ENCODE results near the gene DCTN3.
"Not testable (repeated sequence)": the region's sequence is repeated elsewhere in the genome, so short reads cannot be mapped to it uniquely, and the experiment has no call there.

Gene DCTN3

DNA sequence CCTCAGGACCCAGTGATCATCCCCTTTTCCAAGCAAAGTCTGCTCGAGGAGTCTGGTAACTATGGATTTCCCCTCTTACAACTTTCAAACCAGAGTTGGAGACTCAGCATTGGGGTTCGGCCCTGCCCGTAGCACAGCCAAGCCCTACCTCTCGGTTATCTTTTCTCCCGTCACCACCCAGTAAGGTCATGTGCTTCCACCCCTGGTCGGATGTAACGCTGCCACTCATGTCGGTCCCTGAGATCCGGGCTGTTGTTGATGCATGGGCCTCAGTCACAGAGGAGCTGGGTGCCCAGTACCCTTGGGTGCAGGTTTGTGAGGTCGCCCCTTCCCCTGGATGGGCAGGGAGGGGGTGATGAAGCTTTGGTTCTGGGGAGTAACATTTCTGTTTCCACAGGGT lies 27.4 kb upstream of the DCTN3 start:
- DNase-seq (ENCODE audit: low read depth in 1 of 2, low spot score in 1 of 2), result no peak

DNA sequence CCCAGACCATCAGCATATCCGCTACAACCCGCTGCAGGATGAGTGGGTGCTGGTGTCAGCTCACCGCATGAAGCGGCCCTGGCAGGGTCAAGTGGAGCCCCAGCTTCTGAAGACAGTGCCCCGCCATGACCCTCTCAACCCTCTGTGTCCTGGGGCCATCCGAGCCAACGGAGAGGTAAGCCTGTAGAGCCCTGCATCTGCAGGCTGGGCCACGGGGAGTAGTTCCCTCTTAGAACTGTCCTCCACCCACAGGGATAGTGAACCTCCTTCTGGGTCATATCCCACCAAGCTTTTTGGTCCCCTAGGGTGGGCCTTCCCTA lies 26.7 kb upstream of the DCTN3 start:
- DNase-seq (ENCODE audit: low read depth in 1 of 2, low spot score in 1 of 2), result no peak

DNA sequence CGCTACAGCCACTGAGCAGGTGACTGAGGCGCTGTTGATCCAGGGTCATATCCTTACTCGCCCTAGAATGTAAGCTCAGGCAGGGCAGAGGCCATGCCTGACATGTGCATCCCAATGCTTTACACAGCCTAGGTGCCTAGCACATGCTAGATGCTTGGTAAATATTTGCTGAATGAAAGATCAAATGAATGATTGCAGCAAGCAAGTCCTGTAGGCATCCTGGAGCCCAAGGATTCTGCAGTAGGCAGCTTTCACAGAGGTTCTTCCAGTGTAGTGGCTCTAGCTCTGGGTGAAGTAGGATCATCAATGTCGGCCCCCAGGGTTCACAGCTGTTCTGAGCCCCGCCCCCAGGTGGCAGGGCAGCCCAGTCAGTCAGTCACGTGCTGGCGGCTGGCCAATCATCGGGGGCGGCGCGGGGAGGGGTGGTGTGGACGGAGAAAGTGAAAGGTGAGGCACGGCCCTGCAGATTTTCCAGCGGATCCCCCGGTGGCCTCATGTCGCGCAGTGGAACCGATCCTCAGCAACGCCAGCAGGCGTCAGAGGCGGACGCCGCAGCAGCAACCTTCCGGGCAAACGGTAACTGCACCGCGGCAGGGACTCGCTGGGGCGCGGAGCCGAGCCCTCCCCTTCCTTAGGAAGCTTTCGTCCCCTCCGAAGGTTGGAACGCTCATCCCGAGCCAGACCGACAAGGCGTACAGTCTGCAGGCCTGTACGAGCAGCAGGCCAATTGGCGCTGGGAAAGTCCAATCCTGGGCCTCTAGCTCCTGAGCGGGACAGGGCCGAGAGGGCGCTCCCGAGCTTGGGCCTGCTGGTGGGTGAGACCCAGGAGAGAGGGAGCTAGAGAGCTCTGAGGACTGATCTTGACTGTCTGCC lies 26.2 kb upstream of the DCTN3 start, which contains the start of gene GALT:
Gene GALT (plus strand): TSS at position 465 of the 873 bp plus-strand sequence. CDS start 30 bp downstream, at position 495.
- peak; percentile 93 to 98 for DNase-seq (ENCODE audit: low read depth in 1 of 2, low spot score in 1 of 2)

DNA sequence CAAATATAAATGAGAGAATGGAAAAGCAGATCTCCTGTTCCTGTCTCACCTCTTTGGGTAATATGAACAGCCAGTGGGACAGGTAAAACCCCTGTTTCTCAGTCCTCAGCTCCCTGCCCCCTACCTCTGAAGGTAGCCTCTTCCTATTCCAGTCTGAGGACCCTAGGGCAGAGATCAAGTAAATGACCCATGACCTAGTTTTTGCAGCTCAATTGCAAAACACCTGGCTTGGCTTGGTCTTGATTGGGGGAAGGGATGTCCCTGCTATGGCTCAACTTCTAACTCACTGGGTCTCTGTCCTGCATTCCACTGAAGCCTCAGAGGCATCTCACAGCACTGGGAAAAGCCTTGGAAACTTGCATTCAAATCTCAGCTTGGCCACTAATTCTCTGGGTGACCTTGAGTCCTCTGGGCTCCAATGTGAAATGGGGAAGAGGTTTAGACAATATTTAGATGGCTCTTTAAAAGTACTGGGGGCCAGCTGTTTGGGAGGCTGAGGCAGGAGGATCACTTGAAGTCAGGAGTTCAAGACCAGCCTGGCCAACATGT lies 24.5 kb upstream of the DCTN3 start:
- DNase-seq (ENCODE audit: low read depth in 1 of 2, low spot score in 1 of 2), result no peak

DNA sequence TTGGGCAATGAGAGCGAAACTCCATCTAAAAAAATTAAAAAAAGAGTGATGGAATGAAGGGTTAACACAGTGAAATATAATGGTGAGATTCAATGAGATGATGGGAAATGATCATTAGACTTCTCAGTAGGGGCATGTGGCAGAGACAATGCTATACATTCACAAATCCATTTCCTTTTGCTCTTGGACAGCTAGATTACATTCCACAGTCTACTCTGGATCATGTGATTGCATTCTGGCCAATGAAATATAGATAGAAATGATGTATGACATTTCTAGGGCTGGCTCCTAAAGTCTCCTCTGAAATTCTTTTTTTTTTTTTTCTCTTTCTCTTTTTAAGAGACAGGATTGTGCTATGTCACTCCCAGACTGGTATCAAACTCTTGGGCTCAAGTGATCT lies 22.4 kb upstream of the DCTN3 start:
- no peak for DNase-seq (ENCODE audit: low read depth in 1 of 2, low spot score in 1 of 2)

DNA sequence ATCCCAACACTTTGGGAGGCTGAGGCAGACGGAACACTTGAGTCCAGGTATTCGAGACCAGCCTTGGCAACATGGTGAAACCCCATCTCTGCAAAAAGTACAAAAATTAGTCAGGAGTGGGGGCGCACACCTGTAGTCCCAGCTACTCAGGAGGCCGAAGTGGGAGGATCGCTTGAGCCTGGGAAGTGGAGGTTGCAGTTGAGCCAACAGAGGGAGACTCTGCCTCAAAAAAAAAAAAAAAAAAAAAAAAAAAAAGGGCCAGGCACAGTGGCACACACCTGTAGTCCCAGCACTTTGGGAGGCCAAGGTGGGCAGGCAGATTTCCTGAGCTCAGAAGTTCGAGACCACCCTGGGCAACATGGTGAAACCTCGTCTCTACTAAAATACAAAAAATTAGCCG lies 19.0 kb upstream of the DCTN3 start:
- DNase-seq (ENCODE audit: low read depth in 1 of 2, low spot score in 1 of 2), result not testable (repeated sequence)

DNA sequence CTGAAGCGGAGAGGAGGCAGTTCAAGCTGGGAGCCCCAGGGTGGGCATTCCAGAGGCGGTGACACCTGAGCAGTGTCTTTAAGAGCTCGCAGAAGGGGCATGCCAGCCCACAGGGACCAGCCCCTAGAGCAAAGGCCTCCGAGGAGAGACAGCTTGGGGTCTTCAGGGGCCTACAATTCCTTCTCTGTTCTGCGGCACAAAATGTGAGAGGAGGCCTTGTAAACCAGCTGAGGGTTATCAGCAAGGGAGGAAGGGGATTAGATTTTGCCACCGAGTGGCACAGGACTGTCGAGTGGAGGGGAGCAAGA lies 17.8 kb upstream of the DCTN3 start:
- DNase-seq (ENCODE audit: low read depth in 1 of 2, low spot score in 1 of 2), result no peak

DNA sequence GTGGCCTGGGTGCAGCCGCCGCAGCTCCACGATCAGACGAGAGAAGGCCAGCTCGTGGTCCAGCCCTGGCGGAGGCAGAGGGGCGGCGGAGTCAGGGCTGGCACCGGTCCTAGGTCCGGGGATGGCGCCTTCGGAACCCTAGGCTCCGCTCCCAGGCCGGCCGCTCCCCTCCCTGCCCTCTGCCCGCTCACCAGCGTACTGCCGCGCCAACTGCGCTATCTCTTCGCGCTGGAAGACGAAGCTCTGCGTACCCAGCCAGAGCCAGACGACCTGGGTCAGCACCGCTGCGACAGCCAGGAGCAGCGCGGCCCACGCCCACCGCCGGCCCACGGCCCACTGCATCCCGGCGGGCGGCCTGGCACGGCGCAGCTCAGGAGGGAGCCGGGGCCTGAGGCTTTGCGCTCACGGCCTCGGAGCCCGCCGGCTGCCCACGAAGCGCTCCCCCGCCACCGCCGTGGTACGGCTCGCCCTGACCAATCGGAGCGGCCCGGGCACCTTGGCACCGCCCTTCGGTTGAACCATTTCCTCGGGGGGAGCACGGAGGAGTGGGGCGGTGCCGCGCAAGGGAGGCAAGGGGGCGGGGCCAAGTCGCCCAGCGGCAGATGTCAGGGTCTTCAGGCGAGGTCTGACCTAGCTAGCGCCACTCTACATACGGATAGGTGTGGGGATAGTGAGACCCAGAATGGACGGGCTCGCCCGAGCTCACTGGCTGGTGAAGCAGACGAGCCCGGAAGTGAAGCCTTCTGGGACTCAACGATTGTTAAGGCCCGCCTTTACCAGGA lies 17.3 kb upstream of the DCTN3 start, which contains the start of gene SIGMAR1:
Gene SIGMAR1 (minus strand): TSS at position 432 of the 782 bp plus-strand sequence. CDS start 90 bp downstream, at position 342.
- DNase-seq (ENCODE audit: low read depth in 1 of 2, low spot score in 1 of 2), result peak; percentile 87 to 92

DNA sequence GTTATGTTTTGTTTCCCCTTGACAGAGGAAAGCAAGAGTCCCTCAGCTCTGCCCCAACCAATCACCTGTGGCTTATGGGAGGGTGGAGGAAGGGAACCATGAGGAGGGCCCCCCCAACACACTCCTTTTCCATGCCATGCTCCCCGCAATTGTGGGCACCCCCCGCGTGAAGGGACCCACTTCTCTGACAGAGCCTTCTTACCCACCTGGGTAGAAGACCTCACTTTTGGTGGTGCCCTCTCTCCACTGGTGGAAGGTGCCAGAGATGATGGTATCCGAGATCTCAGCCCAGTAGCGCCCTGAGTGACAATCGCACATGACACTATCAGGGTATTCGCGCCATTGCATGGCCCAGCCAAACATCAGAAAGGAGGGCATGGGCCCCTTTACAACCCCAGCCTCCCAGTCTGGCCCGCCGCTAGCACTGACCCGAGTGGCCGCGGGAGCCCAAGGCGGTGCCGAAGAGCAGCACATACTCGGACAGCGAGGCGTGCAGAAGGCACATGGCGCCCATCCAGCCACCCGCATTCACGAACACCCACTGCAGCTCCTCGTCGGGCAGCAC lies 16.6 kb upstream of the DCTN3 start:
- DNase-seq (ENCODE audit: low read depth in 1 of 2, low spot score in 1 of 2), result no peak

DNA sequence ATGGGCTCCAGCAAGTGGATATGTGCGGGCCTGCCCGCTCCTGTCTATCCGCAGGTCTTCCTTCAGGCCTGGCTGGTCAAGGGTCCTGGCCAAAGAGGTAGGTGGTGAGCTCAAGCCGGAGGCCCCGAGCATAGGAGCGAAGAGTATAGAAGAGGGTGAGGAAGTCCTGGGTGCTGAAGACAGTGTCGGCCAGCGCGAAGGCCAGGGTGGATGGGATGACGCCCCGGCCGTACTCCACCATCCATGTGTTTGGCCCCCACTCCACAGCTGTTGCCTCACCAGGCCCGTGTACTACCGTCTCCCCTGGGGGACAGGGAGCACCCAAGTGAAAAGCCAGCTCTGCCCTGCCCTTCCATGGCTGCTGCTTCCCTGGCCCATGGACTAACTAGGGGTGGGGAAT lies 15.3 kb upstream of the DCTN3 start:
- DNase-seq (ENCODE audit: low read depth in 1 of 2, low spot score in 1 of 2), result no peak

DNA sequence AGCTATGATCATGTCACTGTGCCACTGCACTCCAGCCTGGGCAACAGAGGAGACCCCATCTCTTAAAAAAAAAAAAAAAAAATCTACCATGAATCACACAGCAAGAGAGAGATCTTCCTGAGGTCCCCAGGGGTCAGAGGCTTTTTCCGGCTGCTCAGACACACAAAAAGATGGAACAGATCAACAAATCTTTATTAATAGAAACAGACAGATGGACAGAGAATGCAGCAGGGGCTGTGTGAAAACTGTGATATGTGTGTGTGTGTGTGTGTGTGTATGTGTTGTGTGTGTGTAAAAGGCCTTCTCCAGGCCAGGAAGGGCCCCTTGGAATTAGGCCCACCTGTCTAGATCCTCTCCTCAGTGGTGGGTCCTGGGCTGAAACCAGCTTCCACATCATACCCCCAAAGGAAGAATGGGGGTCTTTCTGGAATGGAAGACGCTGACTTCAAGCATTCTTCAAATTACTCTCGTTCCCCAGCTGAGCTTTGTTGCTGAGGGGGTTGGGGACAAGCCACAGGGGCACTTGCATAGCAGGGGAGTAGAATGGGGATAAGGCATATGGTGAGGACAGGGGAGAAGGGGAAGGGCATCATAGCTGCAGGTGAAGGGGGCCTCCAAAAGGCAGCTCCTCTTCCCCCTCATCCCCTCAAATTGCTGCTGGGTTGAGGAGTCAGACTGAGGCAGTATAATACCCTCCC lies 14.4 kb upstream of the DCTN3 start:
- DNase-seq (ENCODE audit: low read depth in 1 of 2, low spot score in 1 of 2), result no peak

DNA sequence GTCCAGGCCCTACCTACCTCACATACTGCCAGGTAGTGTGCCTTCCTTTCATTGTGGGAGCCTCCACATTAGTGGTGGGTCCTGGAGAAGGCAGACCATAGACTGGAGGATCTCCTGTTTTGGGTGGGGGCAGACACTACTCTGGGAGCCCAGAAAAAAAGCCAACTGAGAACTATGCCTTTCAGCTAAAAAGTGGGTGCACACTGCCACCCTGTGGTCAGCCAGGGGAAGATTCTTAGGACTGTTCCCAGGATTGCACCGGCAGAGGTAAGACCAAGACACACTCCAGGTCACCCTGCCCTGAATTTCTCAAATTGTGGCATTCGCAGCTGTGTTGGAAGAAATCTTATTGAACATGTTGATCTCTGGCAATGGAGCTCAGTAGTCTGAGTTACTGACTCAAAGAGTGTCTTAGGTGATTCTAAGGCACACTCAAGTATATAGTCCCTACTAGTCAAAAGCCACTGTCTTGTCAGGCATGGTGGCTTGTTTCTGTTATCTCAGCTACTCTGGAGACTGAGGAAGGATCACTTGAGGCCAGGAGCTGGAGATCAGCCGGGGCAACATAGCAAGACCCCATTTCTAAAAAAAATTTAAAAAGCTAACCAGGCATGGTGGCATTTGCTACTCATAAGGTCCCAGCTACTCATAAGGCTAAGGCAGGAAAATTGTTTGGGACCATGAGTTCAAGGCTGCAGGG lies 13.7 kb upstream of the DCTN3 start:
- peak; percentile 49 to 59 for DNase-seq (ENCODE audit: low read depth in 1 of 2, low spot score in 1 of 2)

DNA sequence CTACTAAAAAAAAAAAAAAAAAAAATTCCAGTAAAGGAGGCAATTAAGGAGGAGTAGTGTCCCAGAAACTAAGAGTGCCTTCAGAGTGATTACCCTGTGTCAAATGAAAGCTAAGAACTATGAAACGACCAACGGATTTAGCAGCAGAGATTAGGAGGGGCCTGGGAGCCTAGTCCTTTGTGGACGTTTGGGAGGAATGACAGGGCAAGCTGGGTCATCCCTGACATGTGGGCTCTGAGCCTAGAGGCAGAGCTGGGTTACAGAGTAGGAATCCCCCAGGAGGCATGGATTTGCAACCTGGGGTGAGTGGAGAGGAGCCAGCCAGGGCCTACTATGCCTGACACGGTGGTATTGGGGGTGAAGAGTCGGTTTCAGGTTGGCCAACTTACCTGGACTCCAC lies 12.9 kb upstream of the DCTN3 start:
- DNase-seq (ENCODE audit: low read depth in 1 of 2, low spot score in 1 of 2), result no peak

DNA sequence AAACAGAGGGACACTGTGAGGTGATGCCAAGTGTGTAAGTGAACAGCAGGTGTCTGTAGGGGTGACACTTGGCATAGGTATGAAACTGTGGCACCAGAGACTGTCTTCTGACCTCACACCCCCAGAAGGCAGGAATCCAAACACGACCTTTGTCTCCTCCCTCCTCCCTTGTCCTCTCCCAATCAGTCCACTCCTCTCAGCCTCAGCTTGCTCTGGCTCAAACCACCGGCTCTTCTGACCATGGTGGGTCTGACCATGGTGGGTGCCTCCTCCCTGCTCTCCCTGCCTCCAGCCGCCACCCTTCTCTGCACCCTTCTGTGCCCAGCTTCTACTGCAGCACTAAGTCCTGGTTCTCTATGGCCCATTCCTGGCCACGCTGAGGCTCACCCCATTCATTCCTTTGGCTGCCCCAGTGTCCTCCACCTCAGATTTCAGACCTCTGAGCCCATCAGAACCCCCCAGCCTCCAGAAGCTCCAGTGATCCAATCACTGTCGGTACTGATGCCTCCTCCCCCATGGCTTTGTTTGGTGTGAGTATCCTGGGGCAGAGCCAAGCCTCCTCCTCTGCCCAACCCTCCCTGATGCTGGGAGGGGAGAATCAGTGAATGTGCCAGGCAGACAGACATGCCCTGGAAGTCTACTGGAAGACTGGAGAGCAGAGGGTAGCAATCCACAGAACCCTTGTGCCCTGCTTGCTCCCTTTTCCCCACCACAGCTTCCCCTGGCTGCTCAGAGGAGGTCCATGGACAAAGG lies 10.3 kb upstream of the DCTN3 start:
- no peak for DNase-seq (ENCODE audit: low read depth in 1 of 2, low spot score in 1 of 2)

DNA sequence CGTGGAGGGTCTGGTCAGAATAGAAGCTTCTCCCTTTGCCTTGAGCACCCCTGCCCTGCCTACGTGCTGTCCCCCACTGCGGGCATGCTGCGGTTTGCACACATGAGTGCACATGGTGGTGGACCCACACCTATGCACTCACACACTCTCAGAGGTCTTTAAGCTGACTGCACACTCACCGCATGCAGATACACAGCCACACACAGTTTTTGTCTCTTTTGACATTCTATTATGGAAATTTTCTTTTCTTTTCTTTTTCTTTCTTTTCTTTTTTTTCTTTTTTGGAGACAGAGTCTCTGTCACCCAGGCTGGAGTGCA lies 9.2 kb upstream of the DCTN3 start:
- no peak for DNase-seq (ENCODE audit: low read depth in 1 of 2, low spot score in 1 of 2)

DNA sequence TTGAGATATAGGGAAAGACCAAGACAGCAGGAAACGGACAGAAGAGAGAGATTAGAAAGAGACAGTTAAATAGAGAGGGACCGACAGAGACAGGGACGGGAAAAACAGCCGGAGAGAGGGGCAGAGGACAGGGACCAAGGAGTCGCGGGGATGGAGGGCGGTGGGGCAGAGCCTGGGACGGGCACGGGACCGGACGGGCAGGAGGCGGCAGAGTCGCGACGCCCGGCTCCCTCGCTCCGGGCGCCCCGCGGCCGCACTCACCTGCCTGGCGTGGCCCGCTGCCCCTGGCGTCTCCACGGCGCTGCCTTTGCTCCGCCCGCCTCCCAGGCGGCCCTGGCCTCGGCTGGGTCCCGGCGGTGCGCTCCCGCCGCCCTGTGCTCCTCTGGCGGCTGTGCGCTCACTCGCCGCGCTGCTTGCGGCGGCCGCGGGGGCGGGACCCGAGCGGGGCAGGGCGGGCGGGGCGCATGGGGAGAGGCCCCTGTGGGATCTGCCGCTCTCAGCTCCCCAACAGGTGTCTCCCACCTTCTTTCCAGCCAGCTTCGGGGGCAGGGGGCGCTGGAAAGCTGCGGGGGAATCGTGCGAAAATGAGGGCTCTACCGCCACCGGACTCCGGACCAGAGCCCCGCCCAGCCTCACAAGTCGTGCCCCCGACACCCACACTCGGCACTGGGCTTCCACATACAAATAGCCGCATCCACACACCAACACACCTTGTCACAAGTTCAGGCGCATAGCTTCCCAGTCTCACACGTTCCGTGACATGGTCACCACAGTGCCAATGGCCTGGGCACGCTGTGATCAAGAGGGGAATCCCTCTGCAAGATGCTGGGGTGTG lies 8.6 kb upstream of the DCTN3 start, which contains the start of gene ARID3C:
Gene ARID3C (minus strand): TSS at position 411 of the 835 bp plus-strand sequence. CDS start 1,052 bp downstream, outside the sequence.
- DNase-seq (ENCODE audit: low read depth in 1 of 2, low spot score in 1 of 2), result peak in 1 of 2 donors; percentile 43

DNA sequence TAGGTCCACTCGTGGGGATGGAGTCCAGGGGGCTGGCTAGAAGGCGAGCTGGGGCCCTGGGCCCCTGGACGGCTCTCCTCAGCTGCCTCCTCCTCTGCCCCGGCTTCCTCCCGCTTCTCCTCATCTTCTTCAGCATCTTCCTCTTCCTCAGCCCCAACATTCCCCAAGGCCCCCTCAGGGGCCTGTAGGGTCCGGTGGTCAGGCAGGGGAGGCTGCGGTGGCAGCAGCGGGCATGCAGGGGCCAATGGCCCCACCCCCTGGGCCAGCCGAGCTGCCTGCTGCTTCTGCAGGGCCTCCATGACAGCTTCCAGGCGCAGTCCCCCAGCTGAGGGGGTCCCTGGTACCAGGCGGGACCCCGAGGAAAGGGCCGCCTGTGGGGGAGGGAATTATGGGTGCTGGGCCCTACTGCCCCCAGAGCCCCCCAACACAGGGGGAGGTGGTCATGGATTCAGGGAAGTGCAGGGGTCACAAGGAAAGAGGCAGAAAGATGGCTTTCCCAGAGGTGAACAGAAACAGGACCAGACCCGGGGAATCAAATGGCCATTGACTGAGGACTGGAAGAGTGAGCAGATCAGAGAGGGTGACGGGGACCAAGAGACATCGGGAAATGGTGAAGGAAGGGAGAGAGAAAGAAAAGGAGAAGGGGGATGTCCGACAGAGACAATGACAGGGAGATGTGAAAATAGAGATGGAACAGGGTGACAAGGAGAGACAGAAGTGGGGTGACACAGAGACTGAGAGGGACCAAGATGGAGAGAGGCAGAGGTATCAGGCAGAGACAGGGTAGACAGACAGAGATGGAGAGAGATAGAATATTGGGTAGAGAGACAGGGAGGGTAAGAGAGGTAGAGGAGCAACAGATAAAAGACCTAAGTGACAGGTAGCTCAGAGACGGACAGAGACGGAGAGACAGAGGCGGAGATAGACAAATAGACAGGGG lies 7.7 kb upstream of the DCTN3 start:
- no peak for DNase-seq (ENCODE audit: low read depth in 1 of 2, low spot score in 1 of 2)

DNA sequence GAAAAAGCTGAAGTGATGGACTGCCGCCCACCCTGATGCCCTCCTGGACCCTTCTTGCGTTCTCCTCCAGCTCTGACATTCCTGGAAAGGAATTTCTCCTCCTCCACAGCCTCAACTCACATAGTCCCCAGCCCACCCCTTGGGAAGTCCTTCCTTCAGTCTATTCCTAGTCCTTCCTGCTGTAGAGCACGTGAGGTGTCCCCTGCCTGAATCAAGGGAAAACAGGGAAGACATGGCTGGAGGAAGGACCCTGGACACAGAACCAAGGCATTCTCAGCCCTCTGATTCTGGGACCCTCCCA lies 4.8 kb upstream of the DCTN3 start:
- DNase-seq (ENCODE audit: low read depth in 1 of 2, low spot score in 1 of 2), result no peak

All from stimulated activated CD4-positive, alpha-beta T cell treated with anti-CD3 and anti-CD28 coated beads, Interleukin-15, amount 100 ng/mL, for 1 hour (primary cell).